HG02840 (cell line): Measurements from ENCODE around the gene CRYGD.
"Not testable (repeated sequence)": the region's sequence is repeated elsewhere in the genome, so short reads cannot be mapped to it uniquely, and the experiment has no call there.

Experiments
- ATAC-seq: cut with Tn5 transposase; IDR thresholded peaks from one replicate; pipeline ENCODE4 v1.9.1; 2021; ENCODE audit warnings: mild to moderate bottlenecking, moderate library complexity, moderate number of reproducible peaks; ENCODE audit not compliant: unreplicated experiment, low FRiP score

CRYGD gene

GRCh38 chr2:208130712-208131110, 6.4 kb upstream of the CRYGD start:
- no peak for ATAC-seq

DNA sequence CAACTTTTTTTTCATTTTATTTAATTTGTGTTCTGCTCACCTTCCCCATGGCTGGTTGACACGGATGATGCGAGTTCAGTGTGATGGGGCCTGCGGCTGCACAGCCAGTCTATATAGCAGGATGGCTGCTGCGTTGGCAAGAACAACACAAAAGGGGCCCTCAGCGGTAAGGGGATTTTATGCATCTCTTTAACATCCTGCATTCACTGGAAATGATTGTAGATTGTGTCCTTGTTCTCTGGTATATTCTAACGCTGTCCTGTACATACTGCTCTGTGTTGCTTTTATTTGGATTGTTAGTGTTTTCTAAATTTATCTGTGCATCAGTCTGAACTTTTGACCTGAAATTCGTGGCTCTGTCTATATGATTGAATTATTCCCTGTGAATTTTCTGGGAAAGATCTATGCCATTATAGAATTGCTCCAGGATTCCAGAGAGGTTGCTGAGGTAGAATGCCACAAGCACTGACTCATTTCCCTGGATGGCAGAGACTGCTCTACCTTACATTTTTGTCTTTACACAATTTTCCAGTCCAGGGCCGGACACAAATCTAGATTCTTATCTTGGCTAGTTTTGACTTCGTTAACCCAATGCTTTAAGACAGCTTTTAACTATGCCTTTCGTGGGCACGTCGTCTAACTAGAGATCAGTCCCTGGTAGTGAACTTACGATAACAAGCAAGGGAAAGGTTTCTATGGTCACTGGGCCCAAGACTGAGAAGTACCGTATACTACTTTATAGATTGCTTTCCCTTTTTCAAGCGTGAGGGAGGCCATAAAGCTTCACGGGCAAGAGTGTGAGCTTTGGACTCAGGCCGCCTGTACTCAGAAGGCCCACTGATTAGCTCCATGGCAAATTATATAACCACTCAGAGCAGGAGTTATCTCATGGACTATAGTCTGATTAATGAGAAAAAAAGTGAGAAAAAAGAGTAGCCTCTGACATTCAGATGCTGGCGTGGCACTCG, 5.7 kb upstream of the CRYGD start, which contains the start of gene CRYGC:
TSS of gene CRYGC (minus strand) at position 85 of the 968 bp plus-strand sequence. CDS start at position 49, 36 bp downstream.
- ATAC-seq = no peak

GRCh38 chr2:208128136-208128535, 3.8 kb upstream of the CRYGD start:
- no peak for ATAC-seq

- no peak for ATAC-seq
Measured at GRCh38 chr2:208127090-208127489, 2.8 kb upstream of the CRYGD start.

GRCh38 chr2:208125251-208125650, 927 bp upstream of the CRYGD start:
- no peak for ATAC-seq

DNA sequence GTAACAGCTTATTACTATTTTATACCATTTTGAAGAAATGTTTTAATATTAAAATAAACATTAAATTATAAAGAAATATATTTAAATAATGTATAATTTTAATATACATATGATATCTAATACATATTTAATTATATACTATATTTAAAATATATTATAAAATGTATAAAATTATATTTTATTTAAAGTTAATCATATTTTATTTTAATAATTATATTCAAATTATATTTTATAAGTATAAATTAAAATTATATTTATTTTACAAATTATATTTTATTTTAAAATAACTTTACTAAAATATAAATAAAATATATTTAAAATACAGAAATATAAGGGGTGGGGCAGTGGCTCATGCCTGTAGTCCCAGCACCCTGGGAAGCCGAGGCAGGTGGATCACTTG, 2.1 kb downstream of the CRYGD start:
- ATAC-seq = no peak

DNA sequence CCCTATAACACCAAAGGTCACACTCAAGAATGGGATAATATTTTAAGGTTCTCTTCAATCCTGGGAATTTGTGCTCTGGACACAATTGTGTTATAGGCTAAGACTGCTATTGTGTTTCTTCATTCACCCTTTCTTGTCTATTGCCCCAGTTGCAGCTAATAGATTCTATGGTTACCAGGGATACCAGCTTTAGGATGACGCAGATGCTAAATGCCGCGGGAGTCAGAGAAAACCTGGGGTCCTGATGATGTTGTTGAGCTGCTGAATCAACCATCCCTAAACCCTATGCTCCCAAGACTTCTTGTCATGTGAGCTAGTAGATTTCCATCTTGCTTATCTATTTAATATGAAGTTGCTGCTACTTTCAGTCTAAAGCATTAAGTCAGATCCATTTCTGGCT, 5.4 kb downstream of the CRYGD start:
- no peak for ATAC-seq

DNA sequence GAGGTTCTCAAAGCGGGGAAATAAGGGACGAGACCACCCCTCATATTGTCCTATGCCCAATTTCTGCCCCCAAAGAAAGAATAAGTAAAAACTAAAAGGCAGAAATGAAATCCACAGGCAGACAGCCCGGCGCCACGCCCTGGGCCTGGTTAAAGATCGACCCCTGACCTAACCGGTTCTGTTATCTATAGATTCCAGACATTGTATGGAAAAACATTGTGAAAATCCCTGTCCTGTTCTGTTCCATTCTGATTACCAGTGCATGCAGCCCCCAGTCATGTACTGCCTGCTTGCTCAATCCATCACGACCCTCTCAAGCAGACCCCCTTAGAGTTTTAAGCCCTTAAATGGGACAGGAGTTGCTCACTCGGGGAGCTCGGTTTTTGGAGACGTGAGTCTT, 6.9 kb downstream of the CRYGD start:
- not testable (repeated sequence) for ATAC-seq

- no peak for ATAC-seq
Measured at GRCh38 chr2:208112969-208113368, 11.4 kb downstream of the CRYGD start.

DNA sequence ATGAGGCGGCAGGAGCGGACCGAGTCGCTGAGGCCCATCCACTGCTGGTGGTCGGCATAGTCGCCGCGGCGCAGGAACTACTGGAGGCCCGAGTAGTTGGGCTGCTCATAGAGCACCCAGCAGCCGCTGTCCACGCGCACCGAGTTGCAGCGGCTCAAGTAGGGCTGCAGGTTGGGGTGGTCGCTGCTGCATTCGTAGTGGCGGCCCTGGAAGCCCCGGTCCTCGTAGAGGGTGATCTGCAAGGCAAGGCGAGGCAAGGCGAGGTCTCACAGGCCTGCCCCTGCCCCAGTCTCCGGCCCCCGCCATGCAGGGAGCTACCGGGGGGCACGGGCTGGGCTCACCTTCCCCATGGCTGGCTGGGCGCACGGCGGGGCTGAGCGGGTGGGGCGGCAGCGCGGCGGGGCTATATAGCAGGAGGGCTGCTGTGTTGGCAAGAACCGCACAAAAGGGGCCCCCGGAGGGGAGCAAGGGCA, 12.0 kb downstream of the CRYGD start:
- ATAC-seq = not testable (repeated sequence)

- ATAC-seq = no peak
Measured at GRCh38 chr2:208103616-208104015, 20.7 kb downstream of the CRYGD start.

DNA sequence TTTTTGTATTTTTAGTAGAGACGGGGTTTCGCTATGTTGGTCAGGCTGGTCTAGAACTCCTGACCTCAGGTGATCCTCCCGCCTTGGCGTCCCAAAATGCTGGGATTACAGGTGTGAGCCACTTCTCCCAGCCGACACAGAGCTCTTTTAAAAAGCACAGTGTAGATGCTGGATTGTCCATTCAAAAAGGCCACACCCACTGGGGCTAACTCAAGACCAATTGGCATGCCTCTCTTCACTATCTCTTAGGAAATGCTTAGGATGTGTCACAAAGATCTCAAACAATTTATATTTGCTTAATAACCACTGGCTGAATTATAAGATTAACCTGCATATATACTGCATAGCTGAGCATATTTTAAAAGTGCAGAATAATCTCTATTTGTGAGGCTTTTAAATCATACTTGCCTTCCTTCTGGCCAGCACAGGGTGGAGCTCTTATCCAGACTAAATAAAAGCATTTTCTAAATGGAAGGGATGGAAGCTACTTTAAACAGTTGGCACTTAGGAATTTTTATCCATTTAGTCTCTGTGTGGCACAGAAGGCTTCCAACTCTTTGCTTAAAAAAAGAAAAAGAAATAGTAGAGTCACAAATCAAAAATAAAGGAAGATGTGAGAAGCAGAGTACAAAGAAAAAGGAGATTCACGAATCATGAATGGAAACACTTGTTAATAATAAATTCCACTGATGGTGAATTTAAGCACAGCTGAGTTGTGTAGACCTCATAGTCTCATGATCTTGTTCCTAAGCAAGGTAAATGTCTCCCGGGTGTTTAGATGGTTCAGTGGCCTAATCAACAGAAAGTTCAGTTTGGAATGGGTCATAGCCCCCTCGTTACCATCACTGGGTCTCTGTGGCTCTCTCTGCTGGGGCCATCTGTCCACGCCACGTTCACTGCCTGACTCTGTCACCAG, 22.4 kb downstream of the CRYGD start:
- no peak for ATAC-seq

DNA sequence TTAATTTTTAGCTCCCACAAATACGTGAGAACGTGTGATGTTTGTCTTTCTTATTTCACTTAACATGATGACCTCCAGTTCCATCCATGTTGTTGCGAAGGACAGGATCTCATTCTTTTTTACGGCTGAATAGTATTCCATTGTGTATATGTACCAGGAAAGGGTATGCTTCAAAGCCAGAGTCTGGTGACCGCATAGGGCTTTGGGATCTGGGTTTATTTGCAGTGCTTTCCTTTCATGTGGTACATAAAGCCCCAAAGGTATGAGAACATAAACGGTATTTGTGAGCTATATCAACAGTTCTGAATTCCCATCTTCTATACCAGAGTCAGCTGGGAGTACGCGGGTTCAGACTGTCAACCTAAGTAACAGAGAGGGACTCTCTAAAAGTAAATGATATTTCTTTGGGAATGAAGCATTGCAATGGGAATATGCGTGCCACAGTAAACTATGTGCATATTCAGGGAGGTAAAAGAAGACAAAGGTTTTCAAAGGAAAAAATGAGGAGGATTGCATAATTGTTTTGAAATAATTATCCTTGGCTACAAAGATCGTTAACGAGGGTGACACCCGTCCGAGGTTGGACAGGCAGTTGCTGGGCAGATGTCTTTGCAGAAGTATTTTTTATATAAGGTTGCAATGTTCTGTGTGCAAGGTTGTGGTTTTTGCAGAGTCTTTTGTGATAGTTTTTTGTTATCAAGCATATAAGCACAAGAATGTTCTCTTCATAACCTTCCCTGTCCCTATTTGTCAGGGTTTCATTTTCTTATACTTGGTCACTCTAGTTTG, 24.4 kb downstream of the CRYGD start:
- no peak for ATAC-seq

DNA sequence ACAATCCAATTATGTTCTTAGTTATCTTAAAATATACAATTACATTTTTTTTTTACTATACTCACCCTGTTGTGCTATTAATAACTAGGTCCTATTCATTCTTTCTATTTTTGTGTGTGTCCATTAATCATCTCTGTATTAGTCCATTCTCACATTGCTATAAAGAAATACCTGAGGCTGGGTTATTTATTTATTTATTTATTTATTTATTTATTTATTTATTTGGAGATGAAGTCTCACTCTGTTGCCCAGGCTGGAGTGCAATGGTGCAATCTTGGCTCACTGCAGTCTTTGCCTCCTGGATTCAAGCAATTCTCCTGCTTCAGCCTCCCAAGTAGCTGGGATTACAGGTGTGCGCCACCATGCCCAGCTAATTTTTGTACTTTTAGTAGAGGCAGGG, 25.6 kb downstream of the CRYGD start:
- ATAC-seq = not testable (repeated sequence)

DNA sequence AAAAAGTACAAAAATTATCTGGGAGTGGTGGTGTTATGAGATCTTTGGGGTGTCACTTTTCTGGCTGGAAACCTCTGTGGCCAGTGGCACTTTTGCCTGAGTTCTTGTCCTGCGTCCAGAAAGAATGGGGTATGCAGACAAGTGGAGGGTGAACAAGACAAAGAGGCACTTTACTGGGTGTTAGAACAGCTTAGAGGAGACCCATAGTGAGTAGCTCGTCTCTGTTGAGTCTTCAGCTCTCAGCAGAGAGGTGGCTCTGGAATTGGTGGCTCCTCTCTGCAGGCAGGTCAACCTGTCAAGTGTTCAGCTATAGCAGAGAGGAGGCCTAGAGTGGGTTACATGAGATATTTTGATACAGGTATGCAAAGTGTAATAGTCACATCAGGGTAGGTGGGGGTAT, 26.1 kb downstream of the CRYGD start:
- ATAC-seq = no peak

GRCh38 chr2:208097801-208098200, 26.5 kb downstream of the CRYGD start:
- ATAC-seq = no peak

DNA sequence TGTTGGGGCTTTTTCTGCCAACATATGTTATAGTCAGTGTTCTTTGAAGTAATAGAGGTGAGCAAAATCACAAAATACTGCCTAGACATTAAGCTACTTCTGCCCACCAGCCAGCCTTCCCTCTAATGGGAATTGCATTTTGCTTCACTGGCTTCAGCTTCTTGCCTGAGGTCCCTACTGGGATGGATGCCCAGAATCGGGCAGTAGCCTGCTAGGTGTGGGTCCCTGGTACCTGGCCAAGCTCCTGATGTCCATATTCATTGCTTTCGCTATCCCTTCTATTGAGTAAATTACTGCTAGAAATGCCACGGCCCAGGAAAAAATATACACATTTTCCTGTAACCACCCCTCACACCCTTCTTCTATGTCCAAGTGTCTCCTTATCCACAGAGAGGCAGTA, 27.0 kb downstream of the CRYGD start:
- ATAC-seq = no peak

- no peak for ATAC-seq
Measured at GRCh38 chr2:208096080-208096479, 28.2 kb downstream of the CRYGD start.

- no peak for ATAC-seq
Measured at GRCh38 chr2:208093128-208093527, 31.2 kb downstream of the CRYGD start.
